Pericardium fibroblast (primary cell): Measurements from ENCODE around the gene ZNF532. TPM values are rescaled to one million over a fixed set of nuclear protein-coding genes. Genes with fewer than 3 reads are reported as not detected.

ENCODE experiments used
- total RNA-seq: library from RNA; depleted of rRNA; stranded (reverse); fragments of >200 nt; gene quantifications from 2 replicates; pipeline ENCODE4 v1.2.3, GENCODE V29; 2015

The ZNF532 gene
- 42.9 and 70.7 TPM in 2 replicates for total RNA-seq

GRCh38 chr18:58864146-58865032, at the start of gene ZNF532:
ZNF532 (plus strand) TSS chr18:58864877. CDS start in a region left out here.

Other genes with a start within 250 kb of the ZNF532 start
- gene ALPK2, start 235.8 kb upstream of the ZNF532 start, total RNA-seq, result 5.1 and 35.9 TPM in 2 replicates
- 6.6 and 18.1 TPM in 2 replicates for gene MALT1, start 193.4 kb upstream of the ZNF532 start, total RNA-seq